Neural progenitor cell (in vitro differentiated cells): ENCODE data around the gene IL12A. TPM values are rescaled to one million over a fixed set of nuclear protein-coding genes. Genes with fewer than 3 reads are reported as not detected.

ENCODE experiments used
- DNase-seq: peaks from one replicate; pipeline ENCODE4 v3.0.0-alpha.2; 2016; ENCODE audit warnings: low spot score
- H2AFZ ChIP-seq: fragments of 200-600 bp; sonication (generic); replicated peaks from 2 replicates; pipeline ENCODE4 v1.6.1; 2016; ENCODE audit warnings: antibody characterized with exemption
- H3F3A ChIP-seq: fragments of 200-600 bp; sonication (generic); 2 replicates; pipeline ENCODE4 v1.6.1; 2016; ENCODE audit warnings: antibody characterized with exemption, low read depth
- H3K27ac ChIP-seq: fragments of 200-600 bp; sonication (generic); 2 replicates; pipeline ENCODE4 v1.5.1; 2016; ENCODE audit warnings: mild to moderate bottlenecking
- H3K27me3 ChIP-seq: fragments of 200-600 bp; sonication (generic); 2 replicates; pipeline ENCODE4 v1.6.1; 2016; ENCODE audit warnings: mild to moderate bottlenecking, moderate library complexity
- H3K36me3 ChIP-seq: fragments of 200-600 bp; sonication (generic); 2 replicates; pipeline ENCODE4 v1.5.1; 2016
- H3K4me1 ChIP-seq: fragments of 200-600 bp; sonication (generic); 2 replicates; pipeline ENCODE4 v1.6.1; 2016; ENCODE audit warnings: mixed run types
- H3K4me2 ChIP-seq: fragments of 200-600 bp; sonication (generic); 2 replicates; pipeline ENCODE4 v1.6.1; 2016
- H3K4me3 ChIP-seq: fragments of 200-600 bp; sonication (generic); 2 replicates; pipeline ENCODE4 v1.5.1; 2016
- H3K79me2 ChIP-seq: fragments of 200-600 bp; sonication (generic); 2 replicates; pipeline ENCODE4 v1.6.1; 2016; ENCODE audit warnings: low read depth
- H3K9ac ChIP-seq: fragments of 200-600 bp; sonication (generic); 2 replicates; pipeline ENCODE4 v1.6.1; 2016
- H3K9me3 ChIP-seq: fragments of 200-600 bp; sonication (generic); 2 replicates; pipeline ENCODE4 v1.5.1; 2016; ENCODE audit warnings: low read depth
- H4K20me1 ChIP-seq: fragments of 200-600 bp; sonication (generic); 2 replicates; pipeline ENCODE4 v1.6.1; 2016; ENCODE audit warnings: low read depth
- H3K27ac Mint-ChIP-seq: 3 replicates; pipeline ENCODE4 v1.8.0; 2021; ENCODE audit warnings: mixed read lengths
- H3K27me3 Mint-ChIP-seq: 2 replicates; pipeline ENCODE4 v1.8.0; 2022; ENCODE audit warnings: low read depth, mild to moderate bottlenecking, inconsistent platforms, moderate library complexity, mixed read lengths; ENCODE audit not compliant: insufficient read depth
- H3K36me3 Mint-ChIP-seq: 3 replicates; pipeline ENCODE4 v1.8.0; 2021; ENCODE audit warnings: mixed read lengths
- H3K4me1 Mint-ChIP-seq: 3 replicates; pipeline ENCODE4 v1.8.0; 2021; ENCODE audit warnings: mixed read lengths
- H3K4me3 Mint-ChIP-seq: 3 replicates; pipeline ENCODE4 v1.8.0; 2021; ENCODE audit warnings: mild to moderate bottlenecking, moderate library complexity, mixed read lengths
- H3K9me3 Mint-ChIP-seq: 3 replicates; pipeline ENCODE4 v1.8.0; 2020; ENCODE audit warnings: mixed read lengths
- EZH2 ChIP-seq: fragments of 200-600 bp; sonication (generic); IDR thresholded peaks from 2 replicates; pipeline ENCODE4 v1.6.1; 2017; ENCODE audit warnings: antibody characterized with exemption, mild to moderate bottlenecking, moderate library complexity
- EZH2phosphoT487 ChIP-seq: fragments of 200-600 bp; sonication (generic); IDR thresholded peaks from 2 replicates; pipeline ENCODE4 v1.6.1; 2017; ENCODE audit warnings: antibody characterized with exemption
- total RNA-seq: library from RNA; depleted of rRNA; stranded (reverse); fragments of >200 nt; gene quantifications from 2 replicates; pipeline ENCODE4 v1.2.3, GENCODE V29; 2015; ENCODE audit warnings: low replicate concordance
- TF ChIP-seq, protein P1 (sequence below): fragments of 200-600 bp; sonication (generic); IDR thresholded peaks from 2 replicates; pipeline ENCODE4 v1.5.1; 2017; ENCODE audit warnings: antibody characterized with exemption, mild to moderate bottlenecking

The IL12A gene
- total RNA-seq, 1 donor from 2014 or later, result 0.79 TPM

DNA sequence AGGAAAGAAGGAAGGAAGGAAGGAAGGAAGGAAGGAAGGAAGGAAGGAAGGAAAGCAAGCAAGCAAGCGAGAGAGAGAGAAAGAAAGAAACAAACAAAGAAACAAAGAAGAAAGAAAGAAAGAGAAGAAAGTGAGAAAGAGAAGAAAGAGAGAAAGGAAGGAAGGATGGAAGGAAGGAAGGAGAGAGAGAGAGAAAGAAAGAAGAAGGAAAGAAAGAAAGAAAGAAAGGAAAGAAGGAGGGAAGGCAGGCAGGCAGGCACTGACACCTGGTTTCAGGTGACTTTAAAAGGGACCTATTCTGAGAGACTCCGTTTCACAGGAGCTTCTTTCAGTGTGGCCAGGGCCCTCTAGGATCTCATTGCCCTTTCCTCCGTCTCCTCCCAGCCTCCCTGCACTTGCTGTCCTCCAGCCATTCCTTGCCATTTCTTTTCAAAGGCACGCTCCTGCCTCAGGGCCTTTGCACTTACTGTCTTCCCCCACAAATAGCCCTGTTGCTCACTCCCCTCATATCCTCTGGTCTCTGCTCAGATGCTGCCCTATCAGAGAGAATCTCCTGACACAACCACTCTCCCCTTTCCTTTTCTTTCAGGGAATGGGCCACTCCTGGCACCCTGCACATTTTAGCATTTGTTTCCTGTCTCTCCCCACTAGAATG is 31.5 kb downstream of the IL12A start:
- H3K36me3 Mint-ChIP-seq, result no peaks in the 10 kb centered on the region
- no peak overlapping the region for H3K27ac Mint-ChIP-seq
- peak overlapping the region; percentile 12 for H3K4me3 Mint-ChIP-seq
- peaks cover 6% of the 10 kb centered on the region for H3K27me3 Mint-ChIP-seq
- Histone ChIP-seq H3K27ac (no peak overlapping the region), H3F3A (no peaks in the 10 kb centered on the region), H3K79me2 (no peaks in the 10 kb centered on the region), H3K9ac (no peak overlapping the region), H3K36me3 (no peaks in the 10 kb centered on the region), H3K4me2 (no peak overlapping the region), H3K4me1 (no peaks in the 10 kb centered on the region), H3K27me3 (no peaks in the 10 kb centered on the region), H3K4me3 (no peak overlapping the region), H3K9me3 (no peaks in the 10 kb centered on the region), H4K20me1 (no peaks in the 10 kb centered on the region), H2AFZ (no peak overlapping the region)
- H3K9me3 Mint-ChIP-seq, result no peaks in the 10 kb centered on the region
- DNase-seq, result no peak
- TF ChIP-seq EZH2phosphoT487 (no peak), EZH2 (no peak)
- TF ChIP-seq, protein P1, sequence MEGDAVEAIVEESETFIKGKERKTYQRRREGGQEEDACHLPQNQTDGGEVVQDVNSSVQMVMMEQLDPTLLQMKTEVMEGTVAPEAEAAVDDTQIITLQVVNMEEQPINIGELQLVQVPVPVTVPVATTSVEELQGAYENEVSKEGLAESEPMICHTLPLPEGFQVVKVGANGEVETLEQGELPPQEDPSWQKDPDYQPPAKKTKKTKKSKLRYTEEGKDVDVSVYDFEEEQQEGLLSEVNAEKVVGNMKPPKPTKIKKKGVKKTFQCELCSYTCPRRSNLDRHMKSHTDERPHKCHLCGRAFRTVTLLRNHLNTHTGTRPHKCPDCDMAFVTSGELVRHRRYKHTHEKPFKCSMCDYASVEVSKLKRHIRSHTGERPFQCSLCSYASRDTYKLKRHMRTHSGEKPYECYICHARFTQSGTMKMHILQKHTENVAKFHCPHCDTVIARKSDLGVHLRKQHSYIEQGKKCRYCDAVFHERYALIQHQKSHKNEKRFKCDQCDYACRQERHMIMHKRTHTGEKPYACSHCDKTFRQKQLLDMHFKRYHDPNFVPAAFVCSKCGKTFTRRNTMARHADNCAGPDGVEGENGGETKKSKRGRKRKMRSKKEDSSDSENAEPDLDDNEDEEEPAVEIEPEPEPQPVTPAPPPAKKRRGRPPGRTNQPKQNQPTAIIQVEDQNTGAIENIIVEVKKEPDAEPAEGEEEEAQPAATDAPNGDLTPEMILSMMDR, result no peak
- no peaks in the 10 kb centered on the region for H3K4me1 Mint-ChIP-seq

GRCh38 chr3:160022068-160022467 is 33.4 kb downstream of the IL12A start:
- Histone ChIP-seq H3K27ac (no peak overlapping the region), H3K79me2 (no peaks in the 10 kb centered on the region)

GRCh38 chr3:160023476-160023875 is 34.8 kb downstream of the IL12A start:
- no peaks in the 10 kb centered on the region for H3F3A ChIP-seq
- Mint-ChIP-seq H3K27me3 (peaks cover 6% of the 10 kb centered on the region), H3K9me3 (no peaks in the 10 kb centered on the region), H3K4me3 (no peak overlapping the region), H3K36me3 (no peaks in the 10 kb centered on the region), H3K4me1 (no peaks in the 10 kb centered on the region), H3K27ac (no peak overlapping the region)
- H3K4me3 ChIP-seq, result no peak overlapping the region
- no peaks in the 10 kb centered on the region for H3K36me3 ChIP-seq
- H4K20me1 ChIP-seq, result no peaks in the 10 kb centered on the region
- no peak overlapping the region for H3K9ac ChIP-seq
- no peaks in the 10 kb centered on the region for H3K27me3 ChIP-seq
- no peaks in the 10 kb centered on the region for H3K4me1 ChIP-seq
- H2AFZ ChIP-seq, result no peak overlapping the region
- no peak overlapping the region for H3K4me2 ChIP-seq
- no peak overlapping the region for H3K27ac ChIP-seq
- DNase-seq, result no peak
- TF ChIP-seq EZH2 (no peak), EZH2phosphoT487 (no peak)
- TF ChIP-seq, protein P1, result no peak
- H3K9me3 ChIP-seq, result no peaks in the 10 kb centered on the region
- no peaks in the 10 kb centered on the region for H3K79me2 ChIP-seq

More at GRCh38 chr3:160022068-160022467, 33.4 kb downstream of the IL12A start:
- no peaks in the 10 kb centered on the region for H3K36me3 Mint-ChIP-seq
- Histone ChIP-seq H3K9ac (no peak overlapping the region), H2AFZ (no peak overlapping the region), H3K9me3 (no peaks in the 10 kb centered on the region), H3K4me2 (no peak overlapping the region), H3K4me3 (no peak overlapping the region), H3K4me1 (no peaks in the 10 kb centered on the region), H3F3A (no peaks in the 10 kb centered on the region), H3K36me3 (no peaks in the 10 kb centered on the region), H3K27me3 (no peaks in the 10 kb centered on the region), H4K20me1 (no peaks in the 10 kb centered on the region)
- peaks cover 6% of the 10 kb centered on the region for H3K27me3 Mint-ChIP-seq
- no peak for DNase-seq
- no peak overlapping the region for H3K27ac Mint-ChIP-seq
- H3K4me3 Mint-ChIP-seq, result no peak overlapping the region
- TF ChIP-seq EZH2phosphoT487 (no peak), EZH2 (no peak)
- TF ChIP-seq, protein P1, result no peak
- H3K4me1 Mint-ChIP-seq, result no peaks in the 10 kb centered on the region
- H3K9me3 Mint-ChIP-seq, result no peaks in the 10 kb centered on the region
